ENCODE data around the gene IL13RA1. TPM values are rescaled to one million over a fixed set of nuclear protein-coding genes. Genes with fewer than 3 reads are reported as not detected.

Gene IL13RA1
- total and polyA plus RNA-seq, 8 donors: 34.8 to 87.3 (median 43.2) TPM

GRCh38 chrX:118751950-118752783 lies 24.8 kb downstream of the IL13RA1 start:
- intact Hi-C loops (cut with DNase I): no loop called here
- Histone ChIP-seq H3K4me1 (peaks cover 0 to 14% of the 10 kb centered on the region in 2 donors), H3K27ac (peak overlapping the region in 1 of 2 donors; percentile 77), H3K36me3 (peaks cover 0 to 12% of the 10 kb centered on the region in 2 donors), H3K4me3 (no peak overlapping the region), H3K9me3 (no peaks in the 10 kb centered on the region), H3K27me3 (no peaks in the 10 kb centered on the region)
- TF ChIP-seq CTCF (IDR thresholded peaks at IDR 0.05): no peak
- DNase-seq (no peak), ATAC-seq (peak; percentile 44)

- H3K27ac ChIP-seq: peak overlapping the region in 1 of 2 donors; percentile 63
These were observed 28.2 kb downstream of the IL13RA1 start for GRCh38 chrX:118755633-118756032.

GRCh38 chrX:118756101-118756500 lies 28.7 kb downstream of the IL13RA1 start:
- H3K36me3 ChIP-seq: peaks cover 0 to 21% of the 10 kb centered on the region in 2 donors
- H3K9me3 ChIP-seq: no peaks in the 10 kb centered on the region
- H3K4me3 ChIP-seq: no peak overlapping the region
- no peak for DNase-seq
- ATAC-seq: no peak
- no peak for TF ChIP-seq CTCF (IDR thresholded peaks at IDR 0.05)
- no peaks in the 10 kb centered on the region for H3K27me3 ChIP-seq
- H3K27ac ChIP-seq: peak overlapping the region in 1 of 2 donors; percentile 63
- intact Hi-C loops (cut with DNase I): no loop called here
- H3K4me1 ChIP-seq: peaks cover 0 to 14% of the 10 kb centered on the region in 2 donors

More at GRCh38 chrX:118755633-118756032, 28.2 kb downstream of the IL13RA1 start:
- no peak overlapping the region for H3K4me3 ChIP-seq
- intact Hi-C loops (cut with DNase I): no loop called here
- TF ChIP-seq CTCF (IDR thresholded peaks at IDR 0.05): no peak
- H3K27me3 ChIP-seq: no peaks in the 10 kb centered on the region
- H3K36me3 ChIP-seq: peaks cover 0 to 21% of the 10 kb centered on the region in 2 donors
- H3K4me1 ChIP-seq: peaks cover 0 to 14% of the 10 kb centered on the region in 2 donors
- DNase-seq: no peak
- ATAC-seq: no peak
- no peaks in the 10 kb centered on the region for H3K9me3 ChIP-seq

GRCh38 chrX:118758511-118758910 lies 31.1 kb downstream of the IL13RA1 start:
- no peaks in the 10 kb centered on the region for H3K9me3 ChIP-seq
- H3K27ac ChIP-seq: no peak overlapping the region
- intact Hi-C loops (cut with DNase I): no loop called here
- H3K36me3 ChIP-seq: peaks cover 0 to 33% of the 10 kb centered on the region in 2 donors
- no peak overlapping the region for H3K4me3 ChIP-seq
- DNase-seq (no peak), ATAC-seq (no peak)
- peaks cover 0 to 7% of the 10 kb centered on the region in 2 donors for H3K4me1 ChIP-seq
- no peak for TF ChIP-seq CTCF (IDR thresholded peaks at IDR 0.05)
- H3K27me3 ChIP-seq: no peaks in the 10 kb centered on the region

GRCh38 chrX:118760025-118760424 lies 32.6 kb downstream of the IL13RA1 start:
- Histone ChIP-seq H3K27ac (no peak overlapping the region), H3K27me3 (no peaks in the 10 kb centered on the region), H3K4me1 (peaks cover 0 to 7% of the 10 kb centered on the region in 2 donors), H3K9me3 (no peaks in the 10 kb centered on the region), H3K4me3 (no peak overlapping the region), H3K36me3 (peaks cover 0 to 30% of the 10 kb centered on the region in 2 donors)
- ATAC-seq: peak; percentile 64
- TF ChIP-seq CTCF (IDR thresholded peaks at IDR 0.05): no peak
- peak in 1 of 4 donors; percentile 19 for DNase-seq
- intact Hi-C loops (cut with DNase I): no loop called here

Measured in left lung (tissue), 10 donors.